HG03439 (cell line): ENCODE measurements around the gene ATP8B3.

Experiments
- ATAC-seq: cut with Tn5 transposase; IDR thresholded peaks from one replicate; pipeline ENCODE4 v1.9.1; 2021; ENCODE audit warnings: mild to moderate bottlenecking, moderate library complexity; ENCODE audit not compliant: unreplicated experiment

The ATP8B3 gene

DNA sequence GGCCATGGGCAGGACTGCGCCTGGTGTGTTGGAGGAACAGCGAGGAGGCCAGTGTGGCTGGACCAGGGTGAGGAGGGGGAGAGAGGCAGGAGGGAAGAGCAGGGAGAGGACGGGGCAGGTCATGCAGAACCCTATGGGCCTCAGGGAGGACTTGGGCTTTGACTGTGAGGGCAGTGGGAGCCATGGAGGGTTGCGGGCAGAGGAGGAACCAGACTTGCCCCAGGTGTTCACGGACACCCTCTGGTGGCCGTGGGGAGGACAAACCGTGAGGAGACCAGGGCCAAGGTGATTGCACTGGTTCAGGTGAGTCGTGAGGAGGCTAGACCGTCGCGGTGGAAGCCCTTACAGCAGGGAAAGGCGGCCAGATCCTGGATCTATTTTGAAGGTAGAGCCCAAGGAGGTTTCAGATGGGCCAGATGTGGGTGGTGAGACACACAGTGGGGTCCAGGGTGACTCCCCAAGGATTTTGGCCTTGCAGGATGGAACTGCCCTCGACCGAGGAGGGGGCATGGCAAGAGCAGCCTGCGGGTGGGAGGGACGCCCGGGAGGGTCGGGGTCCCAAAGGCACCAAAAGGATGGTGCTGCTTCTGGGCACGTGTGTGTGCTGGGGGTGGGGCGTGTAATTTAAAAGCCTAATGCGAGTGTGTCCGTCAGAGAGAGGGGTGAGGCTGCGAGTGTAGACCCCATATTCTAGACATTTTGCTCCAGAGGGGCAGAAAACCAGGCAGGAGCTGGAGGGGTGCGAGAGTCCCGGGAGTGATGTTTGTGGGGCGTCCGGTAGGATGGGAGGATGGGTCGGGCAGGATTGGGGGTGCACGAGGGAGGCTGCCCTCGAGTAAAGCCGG lies 39.0 kb upstream of the ATP8B3 start:
- no peak for ATAC-seq

DNA sequence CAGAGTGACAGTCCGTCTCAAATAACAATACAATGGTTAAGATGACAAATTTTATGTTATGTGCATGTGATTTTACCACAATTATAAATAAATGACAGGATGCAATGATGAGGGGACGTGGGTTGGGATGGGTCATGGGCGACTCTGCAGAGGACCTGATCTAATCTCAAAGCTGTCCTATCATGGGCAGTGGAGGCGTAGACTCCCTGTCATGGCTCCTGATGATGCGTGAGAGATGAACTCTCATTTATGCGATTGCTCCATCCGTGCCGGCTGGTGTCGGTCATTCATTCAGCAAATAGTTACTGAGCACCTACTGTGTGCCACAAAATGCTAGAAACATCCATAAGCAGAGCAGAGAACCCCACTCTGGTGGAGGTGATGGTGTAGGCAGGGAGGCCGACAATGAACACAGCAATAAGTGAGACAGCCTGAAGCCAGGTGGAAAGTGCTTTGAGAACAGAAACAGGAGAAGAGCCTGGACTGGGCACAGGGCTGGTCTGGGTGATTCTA lies 37.9 kb upstream of the ATP8B3 start:
- no peak for ATAC-seq

GRCh38 chr19:1849132-1849474 lies 37.0 kb upstream of the ATP8B3 start:
- ATAC-seq, result no peak

GRCh38 chr19:1848399-1849131 lies 36.5 kb upstream of the ATP8B3 start, which contains the start of gene REXO1:
Gene REXO1, minus strand, starts transcription at chr19:1848483. Its CDS starts 125 bp downstream, at chr19:1848358.
- ATAC-seq, result peak; percentile 64

- peak; percentile 20 for ATAC-seq
These were observed 35.8 kb upstream of the ATP8B3 start for GRCh38 chr19:1847684-1848398.

GRCh38 chr19:1847348-1847683 lies 35.2 kb upstream of the ATP8B3 start:
- no peak for ATAC-seq

GRCh38 chr19:1846517-1847204 lies 34.6 kb upstream of the ATP8B3 start:
- ATAC-seq, result no peak

GRCh38 chr19:1845642-1846041 lies 33.6 kb upstream of the ATP8B3 start:
- no peak for ATAC-seq

DNA sequence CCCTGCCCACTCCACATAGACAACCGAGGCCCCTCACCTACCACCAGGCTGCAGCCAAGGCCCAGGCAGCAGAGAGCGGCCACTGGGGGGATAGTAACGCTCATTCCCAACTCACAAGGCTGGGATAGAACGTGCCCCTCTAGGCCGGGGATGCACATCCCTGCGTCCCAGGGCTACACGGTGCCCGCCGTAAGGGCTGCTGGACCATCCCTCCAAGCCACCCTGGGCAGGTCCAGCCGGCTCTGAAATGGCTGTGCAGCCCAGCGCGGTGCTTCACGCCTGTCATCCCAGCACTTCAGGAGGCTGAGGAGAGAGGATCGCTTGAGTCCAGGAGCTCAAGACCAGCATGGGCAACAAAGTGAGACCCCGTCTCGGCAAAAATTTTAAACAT lies 33.0 kb upstream of the ATP8B3 start:
- no peak for ATAC-seq

DNA sequence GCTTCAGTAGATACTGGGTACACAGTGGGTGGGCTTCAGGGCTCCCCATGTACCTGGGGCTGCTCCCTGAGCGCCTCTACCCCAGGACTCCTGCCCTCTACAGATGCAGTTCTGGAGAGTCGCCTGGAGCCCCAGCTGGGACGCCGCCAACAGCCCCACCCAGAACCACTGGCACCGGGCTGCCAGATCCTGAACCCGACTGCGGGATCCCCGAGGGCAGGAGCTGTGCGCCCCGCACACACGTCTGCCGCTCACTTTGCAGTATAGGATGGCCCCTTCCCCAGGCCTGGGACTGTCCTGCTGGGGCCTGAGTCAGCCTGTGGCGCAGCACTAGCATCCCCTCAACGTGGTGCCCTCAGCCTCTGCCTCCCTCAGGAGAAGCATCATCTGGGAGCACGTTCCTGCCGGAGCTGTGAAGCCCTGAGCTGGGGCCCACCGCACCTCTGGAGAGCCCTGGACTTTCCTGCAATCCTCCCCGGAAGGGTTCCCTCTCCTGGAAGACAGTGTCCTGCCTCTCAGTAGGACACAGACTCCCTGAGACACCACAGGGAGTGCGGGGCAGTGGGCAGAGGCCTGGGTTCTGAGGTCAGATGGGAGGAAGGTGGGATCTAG lies 32.5 kb upstream of the ATP8B3 start:
- ATAC-seq, result no peak

GRCh38 chr19:1843646-1844394 lies 31.7 kb upstream of the ATP8B3 start:
- ATAC-seq, result no peak

GRCh38 chr19:1843116-1843515 lies 31.0 kb upstream of the ATP8B3 start:
- ATAC-seq, result no peak

DNA sequence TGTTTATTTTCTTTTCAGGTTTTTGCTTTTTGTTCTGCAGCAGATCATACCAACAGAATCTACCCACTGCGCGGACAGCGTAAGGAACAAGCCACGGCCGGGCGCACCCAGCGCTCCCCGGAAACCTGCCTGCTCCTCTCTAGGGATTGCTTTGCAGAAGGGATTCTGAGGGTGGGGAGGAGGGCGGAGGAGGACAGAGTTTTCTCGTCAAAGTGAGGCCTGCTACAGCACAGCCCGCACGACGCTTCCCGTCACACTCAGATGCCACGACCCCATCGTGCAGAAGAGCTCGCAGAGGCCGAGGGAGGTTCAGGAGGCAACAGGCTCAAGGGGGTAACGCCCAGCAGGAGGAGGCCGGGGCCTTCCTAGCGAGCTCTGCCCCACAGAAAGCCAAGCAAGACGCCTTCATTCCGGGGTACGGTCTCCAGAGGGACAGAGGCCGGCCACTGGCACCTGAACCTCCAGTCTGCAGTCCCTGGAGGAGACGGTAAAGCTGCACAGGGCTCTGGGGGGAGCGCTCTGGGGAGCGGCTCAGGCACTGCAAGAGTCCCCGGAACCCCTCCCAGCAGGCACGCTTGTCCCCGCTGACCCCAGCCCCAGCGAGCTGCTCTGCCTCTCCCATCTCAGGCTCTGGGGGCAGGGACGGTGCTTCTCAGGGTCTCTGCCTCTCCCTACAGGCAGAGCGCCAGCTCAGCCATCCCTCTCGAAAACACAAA lies 29.3 kb upstream of the ATP8B3 start:
- ATAC-seq, result no peak

DNA sequence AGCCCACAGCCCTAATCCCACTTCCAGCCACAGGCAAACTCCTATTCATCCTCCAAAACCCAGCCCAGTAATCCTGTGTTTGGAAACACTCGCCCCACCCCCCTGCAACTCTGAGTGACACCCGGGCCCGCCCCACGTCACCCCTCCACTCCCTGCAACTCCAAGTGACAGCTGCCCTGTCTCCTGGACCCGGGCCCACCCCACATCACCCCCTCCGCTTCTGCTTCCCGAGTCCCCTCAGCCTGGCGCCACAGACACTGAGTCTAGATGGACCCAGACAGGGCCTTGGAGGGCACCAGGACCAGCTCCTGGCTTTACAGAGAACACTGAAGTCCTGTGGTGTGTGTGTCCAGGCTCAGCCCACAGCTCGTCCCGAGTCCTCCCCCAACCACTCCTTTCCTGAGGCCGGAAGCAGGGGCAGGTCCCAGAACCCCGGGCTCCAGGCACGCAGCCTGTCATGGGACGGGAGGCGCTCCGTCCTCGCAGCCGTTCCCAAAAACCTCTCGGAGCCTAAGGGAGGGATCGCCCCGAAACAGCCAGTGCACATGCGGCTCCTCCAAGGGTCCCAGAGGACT lies 28.6 kb upstream of the ATP8B3 start:
- ATAC-seq, result no peak

DNA sequence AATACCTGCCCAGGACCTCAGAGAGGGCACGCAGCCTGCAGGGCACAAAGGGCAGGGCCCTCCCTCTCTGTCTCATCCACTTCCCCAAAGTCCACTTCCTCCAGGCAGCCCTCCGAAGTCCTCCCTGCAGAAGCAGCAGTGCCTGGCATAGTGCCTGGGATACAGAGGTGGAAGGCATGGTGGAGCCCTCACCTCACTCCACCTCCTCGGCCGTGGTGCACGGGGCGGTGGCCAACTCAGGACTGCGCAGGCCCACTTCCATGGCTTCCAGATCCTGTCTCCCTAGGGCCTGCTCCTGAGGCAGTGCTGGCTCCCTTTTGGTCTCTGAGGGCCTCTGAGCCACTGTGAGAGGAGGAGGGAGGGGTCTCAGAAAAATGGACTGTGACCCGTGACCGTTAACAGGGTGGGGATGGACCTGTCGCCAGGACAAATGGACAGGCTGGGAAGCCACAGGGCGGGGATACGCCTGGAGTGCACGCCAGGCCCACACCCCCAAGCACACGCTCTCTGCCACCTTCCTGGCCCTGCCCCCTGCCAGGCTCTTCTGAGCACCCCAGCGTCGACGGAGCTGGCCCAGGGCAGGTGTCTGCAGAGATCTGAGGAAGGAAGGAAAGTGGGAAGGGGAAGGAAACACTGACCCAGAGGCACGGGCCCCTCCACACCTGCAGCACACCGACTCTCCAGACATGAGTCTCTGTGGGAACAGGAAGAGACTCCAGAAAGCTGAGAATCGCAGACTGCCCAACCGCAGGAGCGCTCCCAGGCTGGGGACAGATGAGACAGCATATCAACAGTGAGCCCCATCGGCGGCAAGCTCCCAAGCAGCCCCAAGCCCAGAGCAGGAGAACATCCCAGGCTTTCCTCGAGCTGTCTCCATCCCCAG lies 27.8 kb upstream of the ATP8B3 start:
- ATAC-seq, result no peak

GRCh38 chr19:1837625-1838105 lies 25.6 kb upstream of the ATP8B3 start:
- no peak for ATAC-seq

DNA sequence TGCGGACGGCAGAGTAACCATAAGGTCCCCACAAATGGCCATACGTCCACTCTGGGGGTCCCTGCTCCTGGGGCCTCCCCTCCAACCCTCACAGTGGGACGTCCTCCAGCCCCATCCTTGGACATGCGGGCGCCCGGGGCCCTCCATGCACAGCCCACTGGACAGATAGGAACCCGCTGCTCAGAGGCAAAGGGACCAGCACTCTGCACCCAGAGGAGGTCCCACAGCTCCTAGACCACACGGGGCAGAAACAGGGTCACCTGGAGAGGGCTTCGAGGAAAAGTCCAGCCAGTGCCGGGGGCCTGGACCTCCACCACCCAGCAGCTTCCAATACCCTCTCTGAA lies 25.1 kb upstream of the ATP8B3 start:
- ATAC-seq, result no peak
